GM13977 (cell line): ENCODE data around the gene RCBTB2.

Experiments
- DNase-seq: peaks from one replicate; pipeline ENCODE4 v3.0.0; 2012; ENCODE audit warnings: low spot score
- in situ Hi-C: fragments of 300-500 bp; cut with MboI; formaldehyde crosslinking; loops from one replicate; pipeline ENCODE4 v1.12.0; 2022; ENCODE audit warnings: low sequenced_read_pairs, low pct_unique_long_range_greater_than_20kb, mixed read lengths, inconsistent platforms; ENCODE audit not compliant: unreplicated experiment
- TF ChIP-seq, protein P1 (sequence below): IDR thresholded peaks from 2 replicates; pipeline ENCODE4 v1.5.1; 2012; ENCODE audit warnings: mild to moderate bottlenecking, control low read depth; ENCODE audit not compliant: insufficient read depth; ENCODE audit errors: extremely low read depth, missing control alignments

The RCBTB2 gene

DNA sequence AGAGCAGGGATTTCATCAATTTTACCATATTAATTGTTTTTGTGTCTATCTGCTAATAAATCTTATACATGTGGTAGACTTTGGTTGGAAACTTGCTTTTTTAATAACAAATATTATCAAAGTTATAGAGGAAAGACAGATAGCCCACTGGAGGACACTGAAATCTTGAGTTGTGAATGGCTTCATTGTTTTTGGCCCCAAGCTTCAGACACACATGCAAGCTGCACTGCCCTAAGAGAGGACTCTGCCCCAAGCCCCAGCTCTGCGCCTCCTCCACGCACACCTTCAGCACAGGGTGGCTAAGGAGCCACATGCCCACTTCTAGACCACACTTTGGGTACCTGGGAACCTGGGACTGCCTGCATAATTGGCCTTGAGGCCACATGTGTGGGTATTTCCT lies 35.2 kb downstream of the RCBTB2 start:
- TF ChIP-seq, protein P1, sequence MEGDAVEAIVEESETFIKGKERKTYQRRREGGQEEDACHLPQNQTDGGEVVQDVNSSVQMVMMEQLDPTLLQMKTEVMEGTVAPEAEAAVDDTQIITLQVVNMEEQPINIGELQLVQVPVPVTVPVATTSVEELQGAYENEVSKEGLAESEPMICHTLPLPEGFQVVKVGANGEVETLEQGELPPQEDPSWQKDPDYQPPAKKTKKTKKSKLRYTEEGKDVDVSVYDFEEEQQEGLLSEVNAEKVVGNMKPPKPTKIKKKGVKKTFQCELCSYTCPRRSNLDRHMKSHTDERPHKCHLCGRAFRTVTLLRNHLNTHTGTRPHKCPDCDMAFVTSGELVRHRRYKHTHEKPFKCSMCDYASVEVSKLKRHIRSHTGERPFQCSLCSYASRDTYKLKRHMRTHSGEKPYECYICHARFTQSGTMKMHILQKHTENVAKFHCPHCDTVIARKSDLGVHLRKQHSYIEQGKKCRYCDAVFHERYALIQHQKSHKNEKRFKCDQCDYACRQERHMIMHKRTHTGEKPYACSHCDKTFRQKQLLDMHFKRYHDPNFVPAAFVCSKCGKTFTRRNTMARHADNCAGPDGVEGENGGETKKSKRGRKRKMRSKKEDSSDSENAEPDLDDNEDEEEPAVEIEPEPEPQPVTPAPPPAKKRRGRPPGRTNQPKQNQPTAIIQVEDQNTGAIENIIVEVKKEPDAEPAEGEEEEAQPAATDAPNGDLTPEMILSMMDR, result no peak
- DNase-seq, result no peak
- in situ Hi-C loops, result no loop called here

DNA sequence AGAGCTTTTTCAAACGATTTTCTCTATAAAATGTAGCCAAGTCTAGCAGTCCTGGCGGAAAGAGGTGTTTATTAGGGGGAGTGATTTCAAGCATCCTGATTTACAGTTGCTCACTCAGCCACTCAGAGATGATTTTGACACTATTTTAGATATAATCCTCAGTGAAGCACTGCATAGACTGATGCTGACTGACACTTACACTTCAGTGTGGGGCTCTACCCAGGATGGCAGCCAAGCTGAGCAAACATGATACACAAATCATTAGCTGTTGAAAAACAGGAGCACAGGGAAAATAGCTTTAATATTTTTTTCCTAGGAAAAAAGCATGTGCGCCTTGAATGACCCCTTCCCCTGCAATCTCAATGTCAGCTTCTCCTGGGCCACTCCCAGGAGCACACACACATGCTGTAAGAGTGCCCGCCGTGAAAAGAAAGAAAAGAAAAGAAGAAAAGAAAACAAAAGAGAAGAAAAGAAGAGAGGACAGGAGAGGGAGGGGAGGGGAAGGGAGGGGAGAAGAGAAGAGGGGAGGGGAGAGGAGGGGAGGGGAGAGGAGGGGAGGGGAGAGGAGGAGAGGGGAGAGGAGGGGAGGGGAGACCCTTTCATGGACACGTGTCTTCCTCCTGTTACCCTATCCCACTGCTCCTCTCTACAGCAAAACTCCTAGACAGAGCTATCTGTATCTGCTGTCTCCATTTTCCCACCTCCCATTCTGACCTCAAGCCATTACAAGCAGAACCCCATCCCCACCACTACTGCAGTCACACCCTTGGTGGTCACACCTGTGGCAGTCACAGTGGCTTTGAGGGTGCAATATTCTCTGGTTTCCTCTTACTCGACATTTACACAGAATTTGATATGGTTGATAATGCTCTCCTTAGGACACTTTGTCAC lies 36.4 kb downstream of the RCBTB2 start:
- TF ChIP-seq, protein P1, result no peak
- in situ Hi-C loops, result no loop called here
- DNase-seq, result no peak

DNA sequence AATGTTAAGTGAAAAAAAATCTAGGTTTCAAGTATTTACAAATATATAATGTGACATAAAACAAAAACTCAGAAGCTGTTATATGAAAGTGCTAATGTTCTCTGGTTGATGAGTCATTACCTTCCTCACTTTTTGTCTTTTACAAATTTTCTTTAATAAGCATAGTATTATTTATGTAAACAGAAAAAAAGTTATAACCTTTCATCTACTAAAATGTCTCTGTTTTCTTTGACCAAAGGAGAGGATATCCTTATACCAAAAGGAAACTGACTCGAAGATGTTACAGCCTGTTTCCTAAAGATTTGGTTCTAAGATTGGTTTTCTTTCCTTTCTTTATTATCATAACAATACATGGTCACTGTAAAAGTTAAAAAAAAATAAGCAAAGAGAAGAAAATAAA lies 38.0 kb downstream of the RCBTB2 start:
- DNase-seq, result no peak
- TF ChIP-seq, protein P1, result no peak
- in situ Hi-C loops, result loop anchor here (5.0 kb wide), 1 partner anchor 82 kb away; no protein-coding TSS in a partner anchor

DNA sequence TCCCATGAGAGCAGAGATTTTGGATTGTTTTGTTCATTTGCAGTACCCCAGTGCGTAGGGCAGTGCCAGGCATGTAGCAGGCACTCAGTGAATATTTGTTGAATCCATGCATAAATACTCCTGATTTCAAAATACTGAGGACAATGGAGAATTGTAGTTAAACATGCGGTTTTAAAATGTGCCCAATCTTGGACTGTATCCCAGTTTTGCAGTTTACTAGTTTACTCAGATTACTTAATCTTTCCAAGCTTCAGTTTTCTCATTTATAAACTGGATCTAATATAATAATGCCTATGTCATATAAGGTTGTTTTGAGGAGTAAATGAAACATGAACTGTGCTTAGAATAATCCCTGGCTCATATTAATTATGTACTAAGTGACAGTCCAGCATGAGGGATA lies 39.0 kb downstream of the RCBTB2 start:
- in situ Hi-C loops, result loop anchor here (5.0 kb wide), 1 partner anchor 83 kb away; no protein-coding TSS in a partner anchor
- DNase-seq, result no peak
- TF ChIP-seq, protein P1, result no peak

DNA sequence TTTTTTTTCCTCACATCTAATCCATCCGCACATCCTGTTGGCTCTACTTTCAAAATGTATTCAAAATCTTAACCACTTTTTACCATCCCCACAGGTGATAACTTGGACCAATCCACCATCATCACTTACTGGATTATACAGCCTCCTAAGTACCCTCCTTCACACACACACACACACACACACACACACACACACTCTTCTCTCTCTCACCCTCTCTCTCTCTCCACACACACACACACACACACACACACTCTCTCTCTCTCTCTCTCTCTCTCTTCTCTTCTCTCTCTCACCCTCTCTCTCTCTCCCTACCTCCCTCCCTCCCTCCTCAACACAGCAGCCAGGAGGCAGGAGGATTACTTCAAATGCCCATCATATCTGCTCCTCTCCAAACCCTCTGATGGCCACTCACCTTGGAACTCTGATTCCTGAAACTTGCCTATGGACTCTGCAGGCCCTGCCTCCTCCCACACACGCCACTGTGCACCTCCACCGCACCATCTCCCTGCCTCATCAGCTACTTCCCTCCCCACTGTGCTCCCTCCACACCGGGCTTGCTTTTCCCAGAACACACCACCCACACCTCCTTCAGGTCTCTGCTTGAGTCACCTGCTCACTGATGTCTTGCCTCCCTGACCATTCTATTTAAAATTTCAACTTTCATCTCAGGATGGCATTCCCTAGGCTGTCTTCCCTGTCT lies 39.7 kb downstream of the RCBTB2 start:
- no peak for DNase-seq
- in situ Hi-C loops, result loop anchor here (5.0 kb wide), 1 partner anchor 84 kb away; no protein-coding TSS in a partner anchor
- TF ChIP-seq, protein P1, result no peak

DNA sequence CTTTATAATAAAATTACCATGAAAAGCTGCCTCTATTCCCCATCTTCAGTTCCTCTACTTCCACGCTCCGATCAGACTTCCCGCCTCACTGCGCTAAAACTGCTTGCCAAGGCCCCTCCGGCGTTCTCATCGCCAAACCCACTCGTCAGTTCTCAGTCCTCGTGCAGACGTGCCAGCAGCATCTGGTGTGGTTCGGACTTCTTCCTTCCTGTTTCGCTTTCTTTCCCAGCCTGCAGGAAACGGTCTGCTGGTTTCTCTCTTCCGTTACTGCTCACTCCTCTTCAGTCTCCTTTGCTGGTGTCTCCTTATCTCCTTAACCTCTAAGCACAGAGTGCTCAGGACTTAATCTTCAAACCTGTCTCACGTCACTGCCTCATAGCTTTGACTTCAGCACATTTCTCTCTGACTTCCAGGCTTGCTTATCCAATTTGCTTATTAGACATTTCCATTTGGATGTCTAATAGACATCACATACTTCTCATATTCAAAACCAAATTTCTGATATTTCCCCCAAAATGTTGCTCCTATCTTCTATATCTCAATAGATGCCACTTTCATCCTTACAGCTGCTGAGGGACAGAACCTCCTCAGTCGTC lies 40.3 kb downstream of the RCBTB2 start:
- TF ChIP-seq, protein P1, result no peak
- peak; percentile 52 for DNase-seq
- in situ Hi-C loops, result loop anchor here (5.0 kb wide), 1 partner anchor 85 kb away; no protein-coding TSS in a partner anchor
